ENCODE results near the gene ZDBF2. TPM values are rescaled to one million over a fixed set of nuclear protein-coding genes. Genes with fewer than 3 reads are reported as not detected.
A peak's percentile ranks its signal among the peaks of the same experiment; 100 is the strongest.
"Not testable (repeated sequence)": the region's sequence is repeated elsewhere in the genome, so short reads cannot be mapped to it uniquely, and the experiment has no call there.

The ZDBF2 gene
- 10 to 100 TPM in 1 of 4 donors, 1 to 10 TPM in 3; 2.6 to 12.4 (median 4.5) TPM for total RNA-seq

GRCh38 chr2:206274434-206275311 lies at the start of gene ZDBF2:
Gene ZDBF2 (plus strand): TSS chr2:206274663. CDS start chr2:206281850, 7,187 bp downstream.
- Histone ChIP-seq H3K36me3 (no peaks in the 10 kb centered on the region), H3K27me3 (peaks cover 0 to 3% of the 10 kb centered on the region in 2 donors), H3K4me1 (peaks cover 0 to 11% (median 2%) of the 10 kb centered on the region in 4 donors), H3K9me3 (no peaks in the 10 kb centered on the region), H3K4me3 (peak within 1 kb of the TSS; percentile 63 to 89 (median 72)), H3K27ac (peak within 1 kb of the TSS; percentile 52 to 73 (median 64))
- peak in 1 of 2 donors; percentile 7 for TF ChIP-seq POLR2A (IDR thresholded peaks at IDR 0.05)
- TF ChIP-seq CTCF (IDR thresholded peaks at IDR 0.05) = no peak
- peak; percentile 31 to 72 (median 71) for DNase-seq

- Histone ChIP-seq H3K4me1 (no peaks in the 10 kb centered on the region), H3K27me3 (no peaks in the 10 kb centered on the region), H3K36me3 (no peaks in the 10 kb centered on the region), H3K27ac (no peak overlapping the region), H3K9me3 (no peaks in the 10 kb centered on the region), H3K4me3 (no peak overlapping the region)
- no peak for DNase-seq
- TF ChIP-seq CTCF (IDR thresholded peaks at IDR 0.05) (no peak), POLR2A (IDR thresholded peaks at IDR 0.05) (no peak)
These were observed 48.8 kb upstream of the ZDBF2 start for GRCh38 chr2:206225435-206226232.

GRCh38 chr2:206228636-206229035 lies 45.8 kb upstream of the ZDBF2 start:
- not testable (repeated sequence) for H3K27ac ChIP-seq, H3K36me3 ChIP-seq, H3K9me3 ChIP-seq, H3K4me1 ChIP-seq, H3K27me3 ChIP-seq, H3K4me3 ChIP-seq, DNase-seq

- TF ChIP-seq CTCF (IDR thresholded peaks at IDR 0.05) (no peak), POLR2A (IDR thresholded peaks at IDR 0.05) (no peak)
- Histone ChIP-seq H3K27ac (no peak overlapping the region), H3K4me1 (no peaks in the 10 kb centered on the region), H3K36me3 (no peaks in the 10 kb centered on the region), H3K27me3 (no peaks in the 10 kb centered on the region), H3K9me3 (no peaks in the 10 kb centered on the region), H3K4me3 (no peak overlapping the region)
- DNase-seq = no peak
These were observed 44.8 kb upstream of the ZDBF2 start for GRCh38 chr2:206229642-206230041.

- no peaks in the 10 kb centered on the region for H3K36me3 ChIP-seq
- no peak overlapping the region for H3K27ac ChIP-seq
- TF ChIP-seq POLR2A (IDR thresholded peaks at IDR 0.05) (no peak), CTCF (IDR thresholded peaks at IDR 0.05) (no peak)
- DNase-seq = no peak
- no peaks in the 10 kb centered on the region for H3K27me3 ChIP-seq
- H3K9me3 ChIP-seq = no peaks in the 10 kb centered on the region
- H3K4me3 ChIP-seq = no peak overlapping the region
- no peaks in the 10 kb centered on the region for H3K4me1 ChIP-seq
These were observed 44.3 kb upstream of the ZDBF2 start for GRCh38 chr2:206230060-206230762.
